Measurements from ENCODE around the gene TEK.

The TEK gene

GRCh38 chr9:27124151-27124550 lies 15.1 kb downstream of the TEK start:
- DNase-seq (ENCODE audit: low spot score) = no peak

- no peak for DNase-seq (ENCODE audit: low spot score)
These were observed 16.0 kb downstream of the TEK start for GRCh38 chr9:27125030-27125429.

GRCh38 chr9:27125936-27126335 lies 16.9 kb downstream of the TEK start:
- DNase-seq (ENCODE audit: low spot score) = no peak

GRCh38 chr9:27126670-27127069 lies 17.6 kb downstream of the TEK start:
- DNase-seq (ENCODE audit: low spot score) = no peak

GRCh38 chr9:27129221-27129620 lies 20.2 kb downstream of the TEK start:
- no peak for DNase-seq (ENCODE audit: low spot score)

GRCh38 chr9:27131731-27132130 lies 22.7 kb downstream of the TEK start:
- no peak for DNase-seq (ENCODE audit: low spot score)

GRCh38 chr9:27133817-27134216 lies 24.8 kb downstream of the TEK start:
- no peak for DNase-seq (ENCODE audit: low spot score)

- DNase-seq (ENCODE audit: low spot score) = no peak
These were observed 33.4 kb downstream of the TEK start for GRCh38 chr9:27142299-27142930.

GRCh38 chr9:27145143-27145542 lies 36.1 kb downstream of the TEK start:
- no peak for DNase-seq (ENCODE audit: low spot score)

GRCh38 chr9:27149651-27150050 lies 40.6 kb downstream of the TEK start:
- DNase-seq (ENCODE audit: low spot score) = no peak

- DNase-seq (ENCODE audit: low spot score) = no peak
These were observed 41.9 kb downstream of the TEK start for GRCh38 chr9:27150746-27151406.

- no peak for DNase-seq (ENCODE audit: low spot score)
These were observed 42.8 kb downstream of the TEK start for GRCh38 chr9:27151693-27152404.

GRCh38 chr9:27152405-27152718 lies 43.3 kb downstream of the TEK start:
- no peak for DNase-seq (ENCODE audit: low spot score)

GRCh38 chr9:27154908-27155307 lies 45.9 kb downstream of the TEK start:
- DNase-seq (ENCODE audit: low spot score) = no peak

GRCh38 chr9:27157097-27157496 lies 48.1 kb downstream of the TEK start:
- DNase-seq (ENCODE audit: low spot score) = no peak

- no peak for DNase-seq (ENCODE audit: low spot score)
These were observed 48.7 kb downstream of the TEK start for GRCh38 chr9:27157736-27158135.

- DNase-seq (ENCODE audit: low spot score) = no peak
These were observed 51.6 kb downstream of the TEK start for GRCh38 chr9:27160636-27161035.

GRCh38 chr9:27162045-27162444 lies 53.0 kb downstream of the TEK start:
- DNase-seq (ENCODE audit: low spot score) = no peak

GRCh38 chr9:27165068-27165467 lies 56.0 kb downstream of the TEK start:
- no peak for DNase-seq (ENCODE audit: low spot score)

- peak; percentile 6 for DNase-seq (ENCODE audit: low spot score)
These were observed 56.6 kb downstream of the TEK start for GRCh38 chr9:27165670-27166069.

GRCh38 chr9:27168496-27168895 lies 59.5 kb downstream of the TEK start:
- no peak for DNase-seq (ENCODE audit: low spot score)

GRCh38 chr9:27168951-27169350 lies 59.9 kb downstream of the TEK start:
- no peak for DNase-seq (ENCODE audit: low spot score)

GRCh38 chr9:27176971-27177370 lies 67.9 kb downstream of the TEK start:
- no peak for DNase-seq (ENCODE audit: low spot score)
